ENCODE data around the gene PMAIP1.

The PMAIP1 gene

GRCh38 chr18:59952283-59953007, 52.6 kb downstream of the PMAIP1 start:
- DNase-seq (ENCODE audit: low spot score), result no peak
